Keratinocyte (primary cell): ENCODE results near the gene CD37.
"Not testable (repeated sequence)": the region's sequence is repeated elsewhere in the genome, so short reads cannot be mapped to it uniquely, and the experiment has no call there.

Experiments
- CTCF ChIP-seq, 3 experiments: IDR thresholded peaks in 1 of 3; conservative IDR thresholded peaks in 1 of 3; optimal IDR thresholded peaks in 1 of 3; 2 replicates in 2 of 3; 3 replicates in 1 of 3; pipeline versions ENCODE3 to v1.5.1; 2011; ENCODE audit warnings: low read length in 3 of 3, mild to moderate bottlenecking in 3 of 3, moderate library complexity in 2 of 3, control low read depth in 1 of 3, inconsistent platforms in 1 of 3; ENCODE audit not compliant: insufficient read depth in 2 of 3; ENCODE audit errors: extremely low read depth in 1 of 3
- EZH2 ChIP-seq: IDR thresholded peaks from one replicate; pipeline ENCODE4 v1.6.1; 2012; ENCODE audit warnings: inconsistent platforms, mild to moderate bottlenecking, low read length, moderate library complexity

- TF ChIP-seq CTCF (optimal IDR thresholded peaks at IDR 0.05 in 1 of 3, IDR thresholded peaks at IDR 0.05 in 1 of 3, conservative IDR thresholded peaks at IDR 0.05 in 1 of 3; ENCODE audit: extremely low read depth in 1 of 3, insufficient read depth in 2 of 3, low read length in 3 of 3); EZH2: not testable (repeated sequence)
Observed at GRCh38 chr19:49306734-49307133, 28.5 kb upstream of the CD37 start.
